RPMI7951 (cell line): ENCODE data around the gene MFSD2A. TPM values are rescaled to one million over a fixed set of nuclear protein-coding genes. Genes with fewer than 3 reads are reported as not detected.
"Not testable (repeated sequence)": the region's sequence is repeated elsewhere in the genome, so short reads cannot be mapped to it uniquely, and the experiment has no call there.

Experiments used
- DNase-seq: peaks from one replicate; pipeline ENCODE4 v3.0.0-alpha.2; 2012; ENCODE audit warnings: low read depth
- total RNA-seq: library from RNA; depleted of rRNA; stranded (reverse); fragments of >200 nt; shearing (Covaris generic); gene quantifications from 2 replicates; pipeline ENCODE4 v1.2.3, GENCODE V29; 2014

The MFSD2A gene
- total RNA-seq, 1 experiment from 2014 or later = 7.9 TPM

DNA sequence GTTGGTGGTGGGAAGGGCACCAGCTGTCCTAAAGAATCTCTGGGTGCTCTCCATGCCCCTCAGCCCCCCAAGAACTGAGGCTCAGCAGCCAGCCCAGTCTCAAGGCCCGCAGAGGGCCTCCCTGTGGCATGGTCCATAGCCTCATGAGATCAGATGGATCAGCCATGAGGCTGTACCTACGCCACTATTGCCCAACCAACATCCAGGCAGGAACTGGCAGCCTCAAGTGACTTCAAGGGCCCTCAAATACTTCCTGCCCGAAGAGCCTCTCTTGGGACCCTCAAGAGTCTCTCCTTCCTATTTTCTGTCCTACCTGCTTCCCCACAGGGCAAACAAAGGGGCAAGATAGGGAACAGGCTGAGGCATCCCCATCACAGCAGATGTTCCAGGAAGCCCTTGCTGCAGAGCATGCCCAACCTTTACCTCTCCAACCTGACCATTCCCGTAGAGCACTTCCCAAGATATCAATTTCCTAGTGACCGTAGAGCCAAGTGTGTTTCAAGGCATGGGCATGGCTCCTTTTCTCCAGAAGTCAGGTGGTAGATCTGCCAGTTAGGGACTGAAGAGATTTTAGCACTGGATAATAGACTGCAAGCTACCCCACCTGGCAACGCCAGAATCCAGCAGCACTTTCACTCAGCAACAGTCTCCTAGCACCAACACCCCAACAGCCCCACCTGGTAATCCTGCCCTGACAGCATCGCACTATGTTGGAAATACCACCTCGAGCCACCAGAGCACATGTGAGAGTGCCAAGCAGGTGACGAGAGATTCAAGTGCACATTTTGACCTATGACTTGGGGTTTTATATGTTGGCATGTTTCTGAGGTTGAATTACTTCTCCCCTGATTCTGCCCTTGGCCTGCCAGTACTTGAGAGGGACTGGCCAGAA, 13.7 kb upstream of the MFSD2A start:
- DNase-seq = no peak

GRCh38 chr1:39943471-39944290, 11.3 kb upstream of the MFSD2A start:
- DNase-seq = no peak

GRCh38 chr1:39944410-39945112, 10.4 kb upstream of the MFSD2A start:
- DNase-seq = no peak

DNA sequence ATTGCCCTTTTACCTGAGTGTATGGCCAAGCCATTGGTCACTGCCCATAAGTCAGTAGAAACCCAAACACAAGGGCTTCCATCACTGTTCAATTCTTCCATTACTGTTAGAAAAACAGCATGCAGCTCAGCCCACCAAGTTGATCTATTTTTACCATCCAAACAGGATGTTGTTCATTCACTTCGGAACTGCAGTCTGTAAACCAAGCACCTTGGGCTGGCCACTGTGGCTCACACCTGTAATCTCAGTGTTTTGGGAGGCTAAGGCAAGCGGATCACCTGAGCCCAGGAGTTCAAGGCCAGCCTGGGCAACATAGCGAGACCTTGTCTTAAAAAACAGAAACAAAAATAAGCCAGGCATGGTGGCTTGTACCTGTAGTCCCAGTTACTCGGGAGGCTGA, 8.7 kb upstream of the MFSD2A start:
- DNase-seq = no peak

DNA sequence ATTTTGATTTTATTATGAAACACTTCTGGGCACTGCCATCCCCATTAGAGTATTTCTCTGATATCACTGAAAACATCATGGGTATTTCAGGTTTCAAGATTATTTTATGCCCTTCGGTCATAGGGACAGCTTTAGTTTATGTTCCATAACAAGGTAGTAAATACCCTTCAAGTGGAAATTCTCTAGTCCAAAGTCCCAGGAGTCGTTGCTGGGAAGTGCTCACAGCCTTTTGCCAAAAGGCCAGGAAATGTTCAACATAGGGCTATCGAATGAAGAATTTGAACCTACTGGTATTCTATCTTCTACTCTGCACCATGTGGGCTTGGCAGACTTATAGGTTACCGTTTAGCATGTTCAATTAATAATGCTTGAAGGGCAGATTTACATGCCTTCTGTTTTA, 7.7 kb upstream of the MFSD2A start:
- DNase-seq = no peak

DNA sequence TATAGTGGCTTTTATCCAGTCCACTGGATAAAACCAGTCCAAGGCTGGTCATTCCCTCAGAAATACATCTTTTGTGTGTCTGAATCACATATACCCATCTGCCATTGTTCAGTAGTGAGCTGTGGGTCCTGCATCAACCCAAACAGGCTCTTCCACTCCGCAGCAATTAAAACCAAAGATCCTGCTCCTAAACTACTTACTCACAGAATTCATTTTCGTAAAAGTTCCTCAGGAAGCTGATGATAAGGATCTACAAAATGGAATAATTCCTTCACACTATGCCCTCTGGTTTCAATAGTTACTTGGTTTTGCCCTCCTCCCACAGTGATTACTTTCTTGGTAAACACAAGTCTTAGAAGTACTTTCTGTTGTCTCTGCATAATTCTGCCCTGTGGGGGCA, 5.1 kb upstream of the MFSD2A start:
- no peak for DNase-seq

GRCh38 chr1:39951926-39952325, 3.0 kb upstream of the MFSD2A start:
- DNase-seq = no peak

DNA sequence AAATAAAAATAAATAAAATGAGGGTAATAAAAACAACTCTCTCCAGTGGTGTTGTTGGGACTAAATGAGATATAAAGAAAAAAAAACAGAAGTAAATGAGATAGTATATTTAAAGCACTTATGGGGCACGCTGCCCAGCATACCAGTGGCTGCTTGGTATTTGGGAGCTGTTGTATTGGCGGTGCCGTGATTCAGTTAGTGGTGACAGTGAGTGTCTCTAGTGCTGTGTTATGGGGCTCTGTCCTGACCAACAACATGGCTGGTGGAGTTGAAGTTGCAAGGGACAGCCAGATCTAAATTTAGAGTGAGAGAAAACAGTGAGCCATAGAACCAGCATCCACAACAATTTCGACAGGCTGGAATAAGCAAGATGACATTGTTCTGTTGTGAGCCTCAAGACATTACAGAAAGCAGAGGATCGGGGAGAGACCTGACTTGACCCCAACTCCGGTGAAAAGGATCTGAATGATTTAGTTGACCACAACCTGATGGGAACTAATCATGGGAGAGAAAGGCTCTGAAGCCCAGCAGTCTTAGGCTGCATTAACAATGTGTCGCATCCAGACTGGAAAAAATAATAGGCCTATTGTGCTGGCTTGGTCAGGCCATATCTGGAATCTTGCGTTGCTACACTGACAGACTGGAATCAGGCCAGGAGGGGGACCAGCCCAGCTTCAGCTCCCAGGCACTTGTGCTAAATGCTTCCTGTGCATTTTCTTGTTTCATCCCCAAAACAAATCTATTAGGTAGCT, 2.4 kb upstream of the MFSD2A start:
- DNase-seq = peak; percentile 42

- DNase-seq = no peak
Measured at GRCh38 chr1:39954324-39954869, 548 bp upstream of the MFSD2A start.

GRCh38 chr1:39955547-39956539, 898 bp downstream of the MFSD2A start:
- peak; percentile 61 for DNase-seq

DNA sequence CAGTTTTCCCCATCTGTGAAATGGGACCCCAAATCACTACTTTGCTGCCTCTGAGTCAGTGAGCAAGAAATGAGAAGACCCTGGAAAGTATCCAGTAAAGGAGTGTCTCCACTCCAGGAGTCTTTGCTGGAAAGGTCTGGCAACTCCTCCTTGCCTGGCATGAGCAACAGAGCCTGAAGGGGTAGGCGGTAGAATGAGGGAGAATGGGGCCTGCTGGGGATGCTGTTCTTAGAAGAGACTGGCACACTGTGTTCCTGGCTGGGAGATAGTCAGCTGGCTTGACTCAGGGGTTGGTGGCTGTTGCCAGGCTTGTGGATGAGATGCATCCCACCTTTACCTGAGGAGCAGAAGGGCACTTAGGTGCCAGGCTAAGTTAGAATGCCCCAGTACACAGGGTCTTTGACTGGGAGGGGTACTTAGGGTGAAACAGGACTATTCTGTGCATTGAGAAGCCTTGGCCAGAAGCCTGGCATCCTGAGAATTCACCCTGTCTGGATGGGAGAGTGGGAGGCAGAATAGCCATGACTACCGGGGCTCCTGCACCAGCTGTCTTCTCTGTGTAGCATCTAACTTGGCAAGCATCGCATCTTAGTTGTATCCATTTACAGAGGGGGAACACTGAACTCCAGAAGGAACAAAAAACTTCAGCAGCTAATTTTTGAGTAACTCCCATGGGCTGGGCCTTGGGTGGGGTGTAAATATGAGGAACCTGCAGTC, 2.5 kb downstream of the MFSD2A start:
- DNase-seq = no peak

GRCh38 chr1:39958403-39959200, 3.7 kb downstream of the MFSD2A start:
- no peak for DNase-seq

- DNase-seq = no peak
Measured at GRCh38 chr1:39959651-39960333, 4.8 kb downstream of the MFSD2A start.

GRCh38 chr1:39960431-39960958, 5.5 kb downstream of the MFSD2A start:
- no peak for DNase-seq

DNA sequence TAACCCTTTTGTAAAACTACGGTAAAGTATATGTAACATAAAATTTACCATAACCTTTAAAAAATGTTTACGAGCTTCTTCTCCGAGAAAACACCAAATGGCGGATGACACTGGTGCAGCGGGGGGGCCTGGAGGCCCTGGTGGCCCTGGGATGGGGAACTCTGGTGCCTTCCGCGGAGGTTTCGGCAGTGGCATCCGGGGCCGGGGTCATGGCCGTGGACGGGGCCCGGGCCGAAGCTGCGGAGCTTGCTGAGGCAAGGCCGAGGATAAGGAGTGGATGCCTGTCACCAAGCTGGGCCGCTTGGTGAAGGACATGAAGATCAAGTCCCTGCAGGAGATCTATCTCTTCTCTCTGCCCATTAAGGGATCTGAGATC, 7.5 kb downstream of the MFSD2A start:
- no peak for DNase-seq

- not testable (repeated sequence) for DNase-seq
Measured at GRCh38 chr1:39962964-39963363, 8.0 kb downstream of the MFSD2A start.

GRCh38 chr1:39964552-39964951, 9.6 kb downstream of the MFSD2A start:
- no peak for DNase-seq

DNA sequence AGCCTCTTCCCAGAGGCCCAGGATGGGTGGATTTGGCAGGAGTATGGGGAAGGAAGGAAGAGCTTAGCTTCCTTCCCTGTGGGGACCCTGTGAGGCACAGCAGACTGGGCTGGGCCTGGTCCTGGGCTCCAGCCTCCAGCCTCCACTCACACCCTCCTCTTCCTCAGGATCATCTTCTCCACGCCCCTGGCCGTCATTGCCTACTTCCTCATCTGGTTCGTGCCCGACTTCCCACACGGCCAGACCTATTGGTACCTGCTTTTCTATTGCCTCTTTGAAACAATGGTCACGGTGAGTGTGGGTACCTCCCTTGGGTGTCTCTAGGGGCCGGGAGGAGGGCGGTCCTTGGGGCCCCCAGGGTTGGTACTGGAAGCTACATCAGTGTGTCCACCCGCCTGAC, 10.1 kb downstream of the MFSD2A start:
- no peak for DNase-seq
